Measurements from ENCODE around the gene CDH23.

The CDH23 gene

GRCh38 chr10:71715026-71715425 is 318.3 kb downstream of the CDH23 start:
- FAIRE-seq: no peak

GRCh38 chr10:71715860-71716259 is 319.1 kb downstream of the CDH23 start:
- FAIRE-seq: no peak

GRCh38 chr10:71716426-71716825 is 319.7 kb downstream of the CDH23 start:
- FAIRE-seq: no peak

- FAIRE-seq: no peak
Measured at GRCh38 chr10:71717056-71717455, 320.3 kb downstream of the CDH23 start.

- no peak for FAIRE-seq
Measured at GRCh38 chr10:71717551-71717951, 320.8 kb downstream of the CDH23 start.

GRCh38 chr10:71718165-71718698 is 321.5 kb downstream of the CDH23 start:
- FAIRE-seq: no peak

GRCh38 chr10:71719042-71719441 is 322.3 kb downstream of the CDH23 start:
- no peak for FAIRE-seq

GRCh38 chr10:71719464-71720201 is 322.9 kb downstream of the CDH23 start, which contains the start of gene C10orf105:
C10orf105 (minus strand) TSS chr10:71719778; CDS start chr10:71716337, 3,441 bp downstream.
- no peak for FAIRE-seq

GRCh38 chr10:71720288-71720687 is 323.6 kb downstream of the CDH23 start:
- no peak for FAIRE-seq

- FAIRE-seq: no peak
Measured at GRCh38 chr10:71721313-71721712, 324.6 kb downstream of the CDH23 start.

GRCh38 chr10:71722849-71723248 is 326.1 kb downstream of the CDH23 start:
- no peak for FAIRE-seq

- no peak for FAIRE-seq
Measured at GRCh38 chr10:71723311-71723710, 326.6 kb downstream of the CDH23 start.

GRCh38 chr10:71724539-71724938 is 327.8 kb downstream of the CDH23 start:
- FAIRE-seq: no peak

GRCh38 chr10:71725249-71725648 is 328.5 kb downstream of the CDH23 start:
- FAIRE-seq: no peak

GRCh38 chr10:71725998-71726579 is 329.4 kb downstream of the CDH23 start:
- no peak for FAIRE-seq

GRCh38 chr10:71726580-71727104 is 329.9 kb downstream of the CDH23 start:
- FAIRE-seq: no peak

- FAIRE-seq: no peak
Measured at GRCh38 chr10:71727105-71727737, 330.5 kb downstream of the CDH23 start.

- FAIRE-seq: no peak
Measured at GRCh38 chr10:71727738-71728737, 331.3 kb downstream of the CDH23 start.

GRCh38 chr10:71729161-71729636 is 332.5 kb downstream of the CDH23 start:
- FAIRE-seq: no peak

GRCh38 chr10:71731791-71732190 is 335.1 kb downstream of the CDH23 start:
- no peak for FAIRE-seq

GRCh38 chr10:71734797-71735196 is 338.1 kb downstream of the CDH23 start:
- no peak for FAIRE-seq
